Inflammatory macrophage (primary cell): ENCODE results near the gene PABPN1.
"Not testable (repeated sequence)": the region's sequence is repeated elsewhere in the genome, so short reads cannot be mapped to it uniquely, and the experiment has no call there.

Source experiments
- DNase-seq, 2 donors: peaks; one replicate each; pipeline ENCODE4 v3.0.0-alpha.2; 2020 to 2022
- total RNA-seq, 18 experiments: gene quantifications; one replicate each; lab custom pipeline; 2026; ENCODE audit warnings: mixed read lengths in 6 of 18, inconsistent platforms in 2 of 18; lab: John Stamatoyannopoulos, UW

Gene PABPN1
- total RNA-seq: 4.4 to 23.3 (median 12.9) reads per million in 18 experiments

- DNase-seq: peak; percentile 100
These were observed at the start of gene PABPN1 for GRCh38 chr14:23320584-23321571. Gene PABPN1, plus strand, starts transcription at chr14:23321457. Its CDS starts 13 bp downstream, at chr14:23321470.

GRCh38 chr14:23275412-23275811 lies 45.8 kb upstream of the PABPN1 start:
- no peak for DNase-seq

GRCh38 chr14:23277189-23277588 lies 44.1 kb upstream of the PABPN1 start:
- DNase-seq: no peak

GRCh38 chr14:23277928-23278327 lies 43.3 kb upstream of the PABPN1 start:
- not testable (repeated sequence) for DNase-seq

GRCh38 chr14:23281247-23281646 lies 40.0 kb upstream of the PABPN1 start:
- DNase-seq: no peak

GRCh38 chr14:23284654-23285529 lies 36.4 kb upstream of the PABPN1 start:
- peak; percentile 28 to 36 for DNase-seq

GRCh38 chr14:23285530-23286019 lies 35.7 kb upstream of the PABPN1 start:
- DNase-seq: no peak

GRCh38 chr14:23286020-23286901 lies 35.0 kb upstream of the PABPN1 start, which contains the start of gene HOMEZ:
Gene HOMEZ, minus strand, starts transcription at chr14:23286132. Its CDS starts 180 bp downstream, at chr14:23285952.
- DNase-seq: peak; percentile 98

GRCh38 chr14:23286902-23287479 lies 34.3 kb upstream of the PABPN1 start:
- peak; percentile 60 to 65 for DNase-seq

GRCh38 chr14:23294734-23295561 lies 26.3 kb upstream of the PABPN1 start:
- DNase-seq: peak; percentile 70 to 72

GRCh38 chr14:23296012-23296777 lies 25.1 kb upstream of the PABPN1 start:
- no peak for DNase-seq

GRCh38 chr14:23297096-23297495 lies 24.2 kb upstream of the PABPN1 start:
- DNase-seq: no peak

- DNase-seq: no peak
These were observed 23.5 kb upstream of the PABPN1 start for GRCh38 chr14:23297611-23298277.

GRCh38 chr14:23299211-23299957 lies 21.9 kb upstream of the PABPN1 start:
- DNase-seq: peak; percentile 54 to 64

GRCh38 chr14:23299986-23300686 lies 21.1 kb upstream of the PABPN1 start:
- DNase-seq: peak in 1 of 2 donors; percentile 43

GRCh38 chr14:23300687-23301223 lies 20.5 kb upstream of the PABPN1 start:
- DNase-seq: peak; percentile 30 to 45
